Fibroblast of upper back skin (primary cell): Measurements from ENCODE around the gene SPATA31C1.
"Not testable (repeated sequence)": the region's sequence is repeated elsewhere in the genome, so short reads cannot be mapped to it uniquely, and the experiment has no call there.

Experiments used
- DNase-seq: peaks from one replicate; pipeline ENCODE4 v3.0.0-alpha.2; 2013

Gene SPATA31C1

GRCh38 chr9:87917662-87918061 is at the start of gene SPATA31C1:
SPATA31C1 (plus strand) TSS chr9:87917962.
- not testable (repeated sequence) for DNase-seq

- DNase-seq, result no peak
Measured at GRCh38 chr9:87868175-87868574, 49.6 kb upstream of the SPATA31C1 start.

- no peak for DNase-seq
Measured at GRCh38 chr9:87868635-87869034, 49.1 kb upstream of the SPATA31C1 start.

- no peak for DNase-seq
Measured at GRCh38 chr9:87869082-87869481, 48.7 kb upstream of the SPATA31C1 start.

- DNase-seq, result no peak
Measured at GRCh38 chr9:87871425-87872078, 46.2 kb upstream of the SPATA31C1 start.

- peak; percentile 27 for DNase-seq
Measured at GRCh38 chr9:87872079-87872624, 45.6 kb upstream of the SPATA31C1 start.

- no peak for DNase-seq
Measured at GRCh38 chr9:87873607-87874303, 44.0 kb upstream of the SPATA31C1 start.

GRCh38 chr9:87874304-87874623 is 43.5 kb upstream of the SPATA31C1 start:
- DNase-seq, result no peak

- no peak for DNase-seq
Measured at GRCh38 chr9:87875060-87875459, 42.7 kb upstream of the SPATA31C1 start.

GRCh38 chr9:87875831-87876545 is 41.8 kb upstream of the SPATA31C1 start:
- no peak for DNase-seq

GRCh38 chr9:87876708-87877107 is 41.1 kb upstream of the SPATA31C1 start:
- no peak for DNase-seq

GRCh38 chr9:87878989-87879511 is 38.7 kb upstream of the SPATA31C1 start:
- DNase-seq, result peak; percentile 79

GRCh38 chr9:87880116-87880515 is 37.6 kb upstream of the SPATA31C1 start:
- peak; percentile 10 for DNase-seq

- no peak for DNase-seq
Measured at GRCh38 chr9:87880683-87881082, 37.1 kb upstream of the SPATA31C1 start.

- DNase-seq, result no peak
Measured at GRCh38 chr9:87882627-87883026, 35.1 kb upstream of the SPATA31C1 start, which contains the start of gene SPATA31E1. SPATA31E1 (plus strand) TSS chr9:87882877; CDS start chr9:87882892, 15 bp downstream.

GRCh38 chr9:87883274-87883673 is 34.5 kb upstream of the SPATA31C1 start:
- no peak for DNase-seq

GRCh38 chr9:87883990-87884389 is 33.8 kb upstream of the SPATA31C1 start:
- no peak for DNase-seq

GRCh38 chr9:87884578-87885459 is 32.9 kb upstream of the SPATA31C1 start:
- no peak for DNase-seq

- no peak for DNase-seq
Measured at GRCh38 chr9:87885484-87886189, 32.1 kb upstream of the SPATA31C1 start.

- DNase-seq, result no peak
Measured at GRCh38 chr9:87886210-87886932, 31.4 kb upstream of the SPATA31C1 start.

- no peak for DNase-seq
Measured at GRCh38 chr9:87886933-87887505, 30.7 kb upstream of the SPATA31C1 start.
